H9 (cell line): ENCODE measurements around the gene RARB. TPM values are rescaled to one million over a fixed set of nuclear protein-coding genes. Genes with fewer than 3 reads are reported as not detected.

Experiments used
- DNase-seq: peaks from one replicate; pipeline ENCODE4 v3.0.0-alpha.2; 2017
- H2AFZ ChIP-seq: one replicate; pipeline ENCODE4 v1.6.1; 2013; ENCODE audit warnings: mild to moderate bottlenecking, low read length, control low read depth, moderate library complexity
- H2AK5ac ChIP-seq: 2 replicates; pipeline ENCODE4 v1.6.1; 2013; ENCODE audit warnings: low read length, control low read depth, mixed read lengths; ENCODE audit not compliant: insufficient read length
- H2BK120ac ChIP-seq: one replicate; pipeline ENCODE4 v1.6.1; 2013; ENCODE audit warnings: low read depth, mild to moderate bottlenecking, low read length, control low read depth, inconsistent platforms; ENCODE audit not compliant: poor library complexity, severe bottlenecking
- H2BK12ac ChIP-seq: 2 replicates; pipeline ENCODE4 v1.6.1; 2013; ENCODE audit warnings: low read length, control low read depth, mixed read lengths, low read depth; ENCODE audit not compliant: insufficient read length
- H2BK15ac ChIP-seq: 2 replicates; pipeline ENCODE4 v1.6.1; 2013; ENCODE audit warnings: low read depth, low read length, control low read depth
- H2BK20ac ChIP-seq: one replicate; pipeline ENCODE4 v1.6.1; 2013; ENCODE audit warnings: low read depth, mild to moderate bottlenecking, low read length, control low read depth, inconsistent platforms; ENCODE audit not compliant: poor library complexity, severe bottlenecking
- H2BK5ac ChIP-seq: 2 replicates; pipeline ENCODE4 v1.6.1; 2013; ENCODE audit warnings: low read length, control low read depth, mixed read lengths; ENCODE audit not compliant: insufficient read length
- H3K14ac ChIP-seq: 2 replicates; pipeline ENCODE4 v1.6.1; 2013; ENCODE audit warnings: low read length, control low read depth; ENCODE audit not compliant: insufficient read depth
- H3K18ac ChIP-seq: 2 replicates; pipeline ENCODE4 v1.6.1; 2013; ENCODE audit warnings: low read depth, mild to moderate bottlenecking, mixed read lengths, low read length, control low read depth; ENCODE audit not compliant: insufficient read length
- H3K23ac ChIP-seq: 2 replicates; pipeline ENCODE4 v1.6.1; 2013; ENCODE audit warnings: low read length, control low read depth, mixed read lengths, low read depth; ENCODE audit not compliant: insufficient read length
- H3K23me2 ChIP-seq: 2 replicates; pipeline ENCODE4 v1.6.1; 2013; ENCODE audit warnings: low read depth, mild to moderate bottlenecking, mixed read lengths, low read length, control low read depth; ENCODE audit not compliant: insufficient read length, poor library complexity, severe bottlenecking
- H3K27ac ChIP-seq: 2 replicates; pipeline ENCODE4 v1.5.1; 2013; ENCODE audit warnings: low read length, control low read depth, mixed read lengths, low read depth; ENCODE audit not compliant: insufficient read length
- H3K27me3 ChIP-seq: 2 replicates; pipeline ENCODE4 v1.6.1; 2013; ENCODE audit warnings: low read length, control low read depth, inconsistent platforms; ENCODE audit not compliant: insufficient read depth
- H3K4ac ChIP-seq: 2 replicates; pipeline ENCODE4 v1.6.1; 2013; ENCODE audit warnings: low read depth, mild to moderate bottlenecking, control low read depth, inconsistent platforms, low read length, moderate library complexity
- H3K4me1 ChIP-seq: 2 replicates; pipeline ENCODE4 v1.6.1; 2013; ENCODE audit warnings: low read length, control low read depth, inconsistent platforms; ENCODE audit not compliant: insufficient read depth
- H3K4me2 ChIP-seq: 2 replicates; pipeline ENCODE4 v1.6.1; 2013; ENCODE audit warnings: low read length, control low read depth, mixed read lengths; ENCODE audit not compliant: insufficient read length, insufficient read depth
- H3K56ac ChIP-seq: 2 replicates; pipeline ENCODE4 v1.6.1; 2013; ENCODE audit warnings: low read depth, mild to moderate bottlenecking, mixed read lengths, low read length, control low read depth; ENCODE audit not compliant: insufficient read length
- H3K79me1 ChIP-seq: 2 replicates; pipeline ENCODE4 v1.6.1; 2013; ENCODE audit warnings: low read depth, mild to moderate bottlenecking, moderate library complexity, low read length, control low read depth, inconsistent platforms; ENCODE audit not compliant: insufficient read depth, poor library complexity, severe bottlenecking
- H3K79me2 ChIP-seq: 2 replicates; pipeline ENCODE4 v1.6.1; 2013; ENCODE audit warnings: low read length, control low read depth, inconsistent platforms; ENCODE audit not compliant: insufficient read depth
- H3K9ac ChIP-seq: 2 replicates; pipeline ENCODE4 v1.6.1; 2013; ENCODE audit warnings: low read length, control low read depth, mixed read lengths; ENCODE audit not compliant: insufficient read length; ENCODE audit errors: extremely low read depth
- H3K9me3 ChIP-seq: one replicate; pipeline ENCODE4 v1.6.1; 2013; ENCODE audit warnings: low read depth, low read length, inconsistent platforms; ENCODE audit not compliant: control insufficient read depth
- H3T11ph ChIP-seq: one replicate; pipeline ENCODE4 v1.6.1; 2013; ENCODE audit warnings: mild to moderate bottlenecking, low read length, control low read depth, inconsistent platforms
- H4K20me1 ChIP-seq: one replicate; pipeline ENCODE4 v1.6.1; 2013; ENCODE audit not compliant: control insufficient read depth, insufficient read length, insufficient read depth
- H4K5ac ChIP-seq: 2 replicates; pipeline ENCODE4 v1.6.1; 2013; ENCODE audit warnings: low read depth, mild to moderate bottlenecking, mixed read lengths, low read length, control low read depth; ENCODE audit not compliant: insufficient read length
- H4K8ac ChIP-seq: replicated peaks from 2 replicates; pipeline ENCODE4 v1.6.1; 2013; ENCODE audit warnings: low read length, control low read depth, mixed read lengths, low read depth; ENCODE audit not compliant: insufficient read length
- H4K91ac ChIP-seq: 2 replicates; pipeline ENCODE4 v1.6.1; 2013; ENCODE audit warnings: low read depth, mild to moderate bottlenecking, moderate library complexity, mixed read lengths, low read length, control low read depth; ENCODE audit not compliant: insufficient read length
- H3K27ac Mint-ChIP-seq, 3 experiments: 2 replicates in 2 of 3; 3 replicates in 1 of 3; pipeline ENCODE4 v1.8.0; 2020 to 2021; ENCODE audit warnings: mixed read lengths in 3 of 3, mild to moderate bottlenecking in 1 of 3, moderate library complexity in 1 of 3
- H3K27me3 Mint-ChIP-seq: 2 replicates; pipeline ENCODE4 v1.8.0; 2021; ENCODE audit warnings: low read depth, mild to moderate bottlenecking, moderate library complexity, mixed read lengths
- H3K36me3 Mint-ChIP-seq, 3 experiments: 2 replicates in 2 of 3; 3 replicates in 1 of 3; pipeline ENCODE4 v1.8.0; 2020 to 2021; ENCODE audit warnings: low read depth in 3 of 3, mixed read lengths in 3 of 3; ENCODE audit not compliant: insufficient read depth in 1 of 3
- H3K4me1 Mint-ChIP-seq, 2 experiments: 2 replicates each; pipeline ENCODE4 v1.8.0; 2020; ENCODE audit warnings: mixed read lengths in 2 of 2
- H3K4me3 Mint-ChIP-seq, 2 experiments: 2 replicates in 1 of 2; 3 replicates in 1 of 2; pipeline ENCODE4 v1.8.0; 2020 to 2021; ENCODE audit warnings: mild to moderate bottlenecking in 2 of 2, mixed read lengths in 2 of 2, moderate library complexity in 1 of 2
- H3K9me3 Mint-ChIP-seq, 2 experiments: 2 replicates in 1 of 2; 3 replicates in 1 of 2; pipeline ENCODE4 v1.8.0; 2020; ENCODE audit warnings: mild to moderate bottlenecking in 2 of 2, mixed read lengths in 2 of 2, moderate library complexity in 1 of 2
- WGBS: extraction: QIAGEN DNeasy Blood & Tissue Kit; methylation state at CpG from one replicate; pipeline ENCODE4 v1.1.7; 2013; ENCODE audit warnings: missing lambda C conversion rate, low lambda C conversion rate, mixed read lengths; ENCODE audit not compliant: insufficient read length; ENCODE audit errors: extremely low coverage; 5-methylcytosine and 5-hydroxymethylcytosine counted together
- total RNA-seq: library from RNA; stranded (reverse); gene quantifications from 2 replicates; pipeline ENCODE4 v1.2.1, GENCODE V29; 2021
- TF ChIP-seq, protein P1 (sequence below): fragments of 200-600 bp; sonication (generic); conservative IDR thresholded peaks from 3 replicates; pipeline ENCODE4 v1.8.0; 2021; ENCODE audit warnings: antibody characterized with exemption, mild to moderate bottlenecking

Gene RARB
- total RNA-seq, 1 experiment from 2014 or later, result 0.22 TPM

DNA sequence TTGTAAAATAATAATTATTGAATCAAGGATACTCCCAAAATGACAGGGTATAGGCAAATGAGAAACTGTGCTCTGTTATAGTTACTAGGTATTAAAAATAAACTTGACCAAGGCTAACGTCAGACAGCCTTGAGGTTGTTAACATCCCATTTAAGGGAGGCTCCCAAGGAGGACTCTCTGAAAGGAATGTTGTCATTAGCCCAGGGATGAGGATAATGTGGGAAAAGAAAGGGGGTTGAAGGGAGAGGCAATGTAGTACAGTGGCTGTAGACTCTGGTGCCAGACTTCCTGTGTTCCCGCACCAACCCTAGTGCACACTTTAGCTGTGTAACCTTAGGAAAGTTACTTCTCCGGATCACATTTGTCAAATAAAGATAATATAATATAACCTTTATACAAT lies 47.0 kb upstream of the RARB start:
- TF ChIP-seq, protein P1, sequence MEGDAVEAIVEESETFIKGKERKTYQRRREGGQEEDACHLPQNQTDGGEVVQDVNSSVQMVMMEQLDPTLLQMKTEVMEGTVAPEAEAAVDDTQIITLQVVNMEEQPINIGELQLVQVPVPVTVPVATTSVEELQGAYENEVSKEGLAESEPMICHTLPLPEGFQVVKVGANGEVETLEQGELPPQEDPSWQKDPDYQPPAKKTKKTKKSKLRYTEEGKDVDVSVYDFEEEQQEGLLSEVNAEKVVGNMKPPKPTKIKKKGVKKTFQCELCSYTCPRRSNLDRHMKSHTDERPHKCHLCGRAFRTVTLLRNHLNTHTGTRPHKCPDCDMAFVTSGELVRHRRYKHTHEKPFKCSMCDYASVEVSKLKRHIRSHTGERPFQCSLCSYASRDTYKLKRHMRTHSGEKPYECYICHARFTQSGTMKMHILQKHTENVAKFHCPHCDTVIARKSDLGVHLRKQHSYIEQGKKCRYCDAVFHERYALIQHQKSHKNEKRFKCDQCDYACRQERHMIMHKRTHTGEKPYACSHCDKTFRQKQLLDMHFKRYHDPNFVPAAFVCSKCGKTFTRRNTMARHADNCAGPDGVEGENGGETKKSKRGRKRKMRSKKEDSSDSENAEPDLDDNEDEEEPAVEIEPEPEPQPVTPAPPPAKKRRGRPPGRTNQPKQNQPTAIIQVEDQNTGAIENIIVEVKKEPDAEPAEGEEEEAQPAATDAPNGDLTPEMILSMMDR, result no peak
- no peak overlapping the region for H3K27ac Mint-ChIP-seq

More for the DNA sequence above, 47.0 kb upstream of the RARB start:
- H3K79me1 ChIP-seq, result no peaks in the 10 kb centered on the region
- no peak overlapping the region for H2BK20ac ChIP-seq
- no peak overlapping the region for H3T11ph ChIP-seq
- no peak overlapping the region for H3K14ac ChIP-seq
- no peak overlapping the region for H2BK15ac ChIP-seq
- H3K9me3 ChIP-seq, result no peaks in the 10 kb centered on the region
- H3K36me3 Mint-ChIP-seq, result no peaks in the 10 kb centered on the region
- no peak overlapping the region for H4K91ac ChIP-seq
- no CpG with 5 or more reads among the region's 3 CpGs for WGBS
- no peak overlapping the region for H4K5ac ChIP-seq
- no peak overlapping the region for H2AK5ac ChIP-seq
- no peak overlapping the region for H2BK5ac ChIP-seq
- no peaks in the 10 kb centered on the region for H3K27me3 Mint-ChIP-seq
- H3K79me2 ChIP-seq, result no peaks in the 10 kb centered on the region
- H3K23me2 ChIP-seq, result no peaks in the 10 kb centered on the region
- no peak overlapping the region for H2BK12ac ChIP-seq
- H4K8ac ChIP-seq, result no peak overlapping the region
- peaks cover 0 to 5% of the 10 kb centered on the region in 2 experiments; a peak in 1 of 4 replicates for H3K4me1 Mint-ChIP-seq
- no peak overlapping the region for H2AFZ ChIP-seq
- H4K20me1 ChIP-seq, result no peaks in the 10 kb centered on the region
- no peak overlapping the region for H3K4ac ChIP-seq
- no peak overlapping the region for H3K9ac ChIP-seq
- H3K56ac ChIP-seq, result no peak overlapping the region
- H2BK120ac ChIP-seq, result no peak overlapping the region
- H3K18ac ChIP-seq, result no peak overlapping the region
- no peak for DNase-seq
- H3K9me3 Mint-ChIP-seq, result no peaks in the 10 kb centered on the region; a peak in 1 of 5 replicates
- no peak overlapping the region for H3K23ac ChIP-seq
- H3K27ac ChIP-seq, result no peak overlapping the region
- H3K4me3 Mint-ChIP-seq, result no peak overlapping the region
- no peak overlapping the region for H3K4me2 ChIP-seq
- H3K4me1 ChIP-seq, result no peaks in the 10 kb centered on the region; the same call in 1 of the 2 replicates
- H3K27me3 ChIP-seq, result no peaks in the 10 kb centered on the region
